ENCODE measurements around the gene GRIN3A.

Gene GRIN3A

GRCh38 chr9:101540069-101540468 is 198.4 kb downstream of the GRIN3A start:
- Histone ChIP-seq H3K27ac (no peak overlapping the region), H3K27me3 (ENCODE audit: insufficient read depth, low read depth, severe bottlenecking) (no peaks in the 10 kb centered on the region), H3K36me3 (peaks cover 81% of the 10 kb centered on the region), H3K4me3 (ENCODE audit: low read depth, low read length) (no peak overlapping the region), H3K9me3 (ENCODE audit: severe bottlenecking) (no peaks in the 10 kb centered on the region)
- no peak for DNase-seq
- no peak for TF ChIP-seq CTCF (IDR thresholded peaks at IDR 0.05; ENCODE audit: low read depth, low read length)

- no peak overlapping the region for H3K4me3 ChIP-seq (ENCODE audit: low read depth, low read length)
- no peak overlapping the region for H3K27ac ChIP-seq
- TF ChIP-seq CTCF (IDR thresholded peaks at IDR 0.05; ENCODE audit: low read depth, low read length), result no peak
- H3K36me3 ChIP-seq, result peaks cover 56% of the 10 kb centered on the region
- H3K9me3 ChIP-seq (ENCODE audit: severe bottlenecking), result no peaks in the 10 kb centered on the region
- DNase-seq, result no peak
- no peaks in the 10 kb centered on the region for H3K27me3 ChIP-seq (ENCODE audit: insufficient read depth, low read depth, severe bottlenecking)
Measured at GRCh38 chr9:101536938-101537337, 201.5 kb downstream of the GRIN3A start.

GRCh38 chr9:101536351-101536750 is 202.1 kb downstream of the GRIN3A start:
- no peak for DNase-seq
- Histone ChIP-seq H3K9me3 (ENCODE audit: severe bottlenecking) (no peaks in the 10 kb centered on the region), H3K27me3 (ENCODE audit: insufficient read depth, low read depth, severe bottlenecking) (no peaks in the 10 kb centered on the region), H3K36me3 (peaks cover 55% of the 10 kb centered on the region), H3K4me3 (ENCODE audit: low read depth, low read length) (no peak overlapping the region), H3K27ac (no peak overlapping the region)
- TF ChIP-seq CTCF (IDR thresholded peaks at IDR 0.05; ENCODE audit: low read depth, low read length), result no peak

- no peaks in the 10 kb centered on the region for H3K9me3 ChIP-seq (ENCODE audit: severe bottlenecking)
- no peak for TF ChIP-seq CTCF (IDR thresholded peaks at IDR 0.05; ENCODE audit: low read depth, low read length)
- peak; percentile 100 for DNase-seq
- peak within 1 kb of the TSS; percentile 93 for H3K27ac ChIP-seq
- H3K36me3 ChIP-seq, result peaks cover 33% of the 10 kb centered on the region
- H3K4me3 ChIP-seq (ENCODE audit: low read depth, low read length), result peak within 1 kb of the TSS; percentile 91
- H3K27me3 ChIP-seq (ENCODE audit: insufficient read depth, low read depth, severe bottlenecking), result no peaks in the 10 kb centered on the region
Measured at GRCh38 chr9:101533334-101534204, 204.9 kb downstream of the GRIN3A start, which contains the start of gene RNF20. RNF20 (plus strand) TSS chr9:101533853; CDS start chr9:101535424, 1,571 bp downstream.

- H3K36me3 ChIP-seq, result peaks cover under 1% of the 10 kb centered on the region
- no peak overlapping the region for H3K27ac ChIP-seq
- DNase-seq, result peak; percentile 81
- no peaks in the 10 kb centered on the region for H3K27me3 ChIP-seq (ENCODE audit: insufficient read depth, low read depth, severe bottlenecking)
- H3K9me3 ChIP-seq (ENCODE audit: severe bottlenecking), result no peaks in the 10 kb centered on the region
- TF ChIP-seq CTCF (IDR thresholded peaks at IDR 0.05; ENCODE audit: low read depth, low read length), result peak; percentile 81
- no peak overlapping the region for H3K4me3 ChIP-seq (ENCODE audit: low read depth, low read length)
Measured at GRCh38 chr9:101530076-101530711, 208.3 kb downstream of the GRIN3A start.

Measured in WERI-Rb-1 (cell line).